Thymus (tissue), 11 donors: ENCODE measurements around the gene ANKHD1. TPM values are rescaled to one million over a fixed set of nuclear protein-coding genes. Genes with fewer than 3 reads are reported as not detected.
"Not testable (repeated sequence)": the region's sequence is repeated elsewhere in the genome, so short reads cannot be mapped to it uniquely, and the experiment has no call there.

Source experiments
- DNase-seq, 9 donors: peaks; one replicate each; pipeline ENCODE4 v3.0.0-alpha.2; 2013; ENCODE audit warnings: low spot score in 9 of 9, low read depth in 6 of 9, missing footprints in 1 of 9
- H3K27ac ChIP-seq, 2 donors: one replicate each; pipeline ENCODE4 v1.5.1; 2013; ENCODE audit warnings: control low read depth in 1 of 2, low read depth in 1 of 2, low read length in 1 of 2, mild to moderate bottlenecking in 1 of 2, moderate library complexity in 1 of 2
- H3K27me3 ChIP-seq, 2 donors: one replicate each; pipeline ENCODE4 v1.5.1; 2013; ENCODE audit warnings: low read length in 1 of 2; ENCODE audit not compliant: control insufficient read depth in 2 of 2, insufficient read depth in 1 of 2
- H3K36me3 ChIP-seq, 2 donors: one replicate each; pipeline ENCODE4 v1.5.1; 2013; ENCODE audit warnings: low read length in 1 of 2, mild to moderate bottlenecking in 1 of 2, moderate library complexity in 1 of 2; ENCODE audit not compliant: control insufficient read depth in 2 of 2, insufficient read depth in 2 of 2
- H3K4me1 ChIP-seq, 2 donors: one replicate each; pipeline ENCODE4 v1.5.1; 2013; ENCODE audit warnings: low read length in 2 of 2; ENCODE audit not compliant: control insufficient read depth in 2 of 2, insufficient read depth in 2 of 2
- H3K4me3 ChIP-seq, 2 donors: one replicate each; pipeline ENCODE4 v1.5.1; 2013; ENCODE audit warnings: low read length in 2 of 2, control low read depth in 1 of 2, mild to moderate bottlenecking in 1 of 2
- H3K9me3 ChIP-seq, 2 donors: one replicate each; pipeline ENCODE4 v1.5.1; 2013; ENCODE audit warnings: low read length in 1 of 2, mild to moderate bottlenecking in 1 of 2; ENCODE audit not compliant: control insufficient read depth in 2 of 2, insufficient read depth in 1 of 2
- WGBS: extraction: QIAGEN DNeasy Blood & Tissue Kit; methylation state at CpG from one replicate; pipeline ENCODE4 v1.1.7; 2013; 5-methylcytosine and 5-hydroxymethylcytosine counted together
- polyA plus RNA-seq: library from polyadenylated mRNA; stranded (reverse); fragments of 200-250 nt; gene quantifications from one replicate; pipeline ENCODE4 v1.2.3, GENCODE V29; 2013
- total RNA-seq: library from RNA; stranded (reverse); fragments of 120-200 nt; gene quantifications from one replicate; pipeline ENCODE4 v1.2.4, GENCODE V29; 2013
- donor health status: healthy.

Gene ANKHD1
- total and polyA plus RNA-seq, 2 donors = 37.4 to 60.1 TPM

DNA sequence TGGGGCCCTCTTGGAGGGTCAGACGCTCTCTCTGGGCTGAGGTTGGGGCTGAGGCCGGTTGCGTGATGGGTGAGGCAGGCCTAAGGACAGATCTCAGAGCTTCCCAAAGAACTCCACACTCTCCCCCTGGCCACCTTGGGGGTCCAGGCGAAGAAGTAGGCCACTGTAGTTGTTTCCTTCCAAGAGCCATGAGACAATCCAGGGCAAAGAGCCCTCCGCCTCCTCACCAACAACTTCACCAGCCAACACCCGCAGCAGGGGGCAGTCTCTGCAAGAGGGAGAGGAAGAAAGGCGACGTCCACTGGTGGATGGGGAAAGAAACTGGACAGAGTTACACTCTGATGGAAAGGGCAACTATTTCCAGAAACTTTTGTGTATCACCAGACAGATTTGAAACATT lies 173.7 kb downstream of the ANKHD1 start:
- Histone ChIP-seq H3K36me3 (peaks cover 4 to 5% of the 10 kb centered on the region in 2 donors), H3K9me3 (no peaks in the 10 kb centered on the region), H3K27ac (no peak overlapping the region), H3K27me3 (peaks cover 0 to 2% of the 10 kb centered on the region in 2 donors), H3K4me1 (no peaks in the 10 kb centered on the region), H3K4me3 (no peak overlapping the region)
- 93% methylated on average over 8 of the region's 8 CpGs for WGBS
- DNase-seq = no peak

DNA sequence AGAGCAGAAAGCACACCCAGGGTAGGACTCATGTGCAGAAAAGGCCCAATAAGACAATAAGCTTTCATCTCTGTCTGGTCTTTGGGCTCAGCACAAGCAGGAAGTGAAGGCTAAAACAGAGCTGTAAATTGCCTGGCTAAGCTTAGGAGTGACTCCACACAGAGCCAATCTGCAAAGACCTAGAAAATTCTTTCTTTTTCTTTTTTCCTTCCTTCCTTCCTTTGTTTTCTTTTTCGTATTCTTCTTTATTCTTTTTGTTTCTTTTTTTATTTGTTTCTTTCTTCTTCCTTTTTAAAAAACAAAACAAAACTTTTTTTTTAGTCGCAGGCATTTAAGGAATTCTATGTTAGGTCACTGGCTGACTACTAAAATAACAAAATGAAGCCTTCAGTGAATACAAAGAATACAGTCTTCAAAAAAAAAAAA lies 175.2 kb downstream of the ANKHD1 start:
- Histone ChIP-seq H3K4me3 (no peak overlapping the region), H3K4me1 (no peaks in the 10 kb centered on the region), H3K27ac (peak overlapping the region in 1 of 2 donors; percentile 32), H3K9me3 (no peaks in the 10 kb centered on the region), H3K27me3 (peaks cover 0 to 2% of the 10 kb centered on the region in 2 donors), H3K36me3 (no peaks in the 10 kb centered on the region)
- peak in 1 of 9 donors; percentile 29 for DNase-seq
- WGBS = 83% methylated on average over 2 of the region's 2 CpGs

DNA sequence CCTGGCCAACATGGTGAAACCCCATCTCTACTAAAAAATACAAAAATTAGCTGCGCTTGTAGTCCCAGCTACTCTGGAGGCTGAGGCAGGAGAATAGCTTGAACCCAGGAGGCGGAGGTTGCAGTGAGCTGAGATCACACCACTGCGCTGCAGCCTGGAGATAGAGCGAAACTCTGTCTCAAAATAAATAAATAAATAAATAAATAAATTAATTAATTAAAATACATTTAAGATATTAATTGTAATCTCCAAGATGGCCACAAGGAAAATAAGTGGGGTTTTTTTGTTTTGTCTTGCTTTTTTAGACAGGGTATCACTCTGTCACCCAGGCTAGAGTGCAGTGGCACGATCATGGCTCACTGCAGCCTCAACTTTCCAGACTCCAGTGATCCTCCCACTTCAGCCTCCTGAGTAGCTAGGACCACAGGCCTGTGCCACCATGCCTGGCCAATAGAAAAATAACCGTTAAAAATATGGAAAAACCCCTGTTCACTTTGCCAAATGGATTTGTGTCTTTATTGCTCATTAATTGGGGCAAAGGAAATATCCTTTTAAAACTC lies 177.6 kb downstream of the ANKHD1 start:
- WGBS = 94% methylated on average over 6 of the region's 6 CpGs

DNA sequence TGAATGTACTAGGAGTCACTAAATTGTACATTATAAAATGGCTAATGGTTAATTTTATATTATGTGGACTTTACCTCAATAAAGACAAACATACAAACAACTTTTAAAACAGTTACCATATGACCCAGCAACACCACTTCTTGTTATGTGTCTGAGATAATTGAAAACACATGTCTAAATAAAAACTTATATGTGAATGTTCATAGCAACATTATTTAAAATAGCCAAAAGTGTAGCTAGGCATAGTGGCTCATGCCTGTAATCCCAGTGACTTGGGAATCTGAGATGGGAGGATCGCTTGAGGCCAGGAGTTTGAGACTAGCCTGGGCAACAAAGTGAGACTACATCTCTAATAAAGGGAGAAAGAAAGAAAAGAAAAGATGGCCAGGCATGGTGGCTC lies 185.9 kb downstream of the ANKHD1 start:
- Histone ChIP-seq H3K9me3 (no peaks in the 10 kb centered on the region), H3K36me3 (no peaks in the 10 kb centered on the region), H3K27me3 (peaks cover 0 to 5% of the 10 kb centered on the region in 2 donors), H3K4me3 (no peak overlapping the region), H3K4me1 (no peaks in the 10 kb centered on the region), H3K27ac (no peak overlapping the region)
- WGBS = 97% methylated on average over 1 of the region's 1 CpG
- no peak for DNase-seq

More for the DNA sequence above, 177.6 kb downstream of the ANKHD1 start:
- H3K27me3 ChIP-seq, H3K27ac ChIP-seq, DNase-seq, H3K4me1 ChIP-seq, H3K36me3 ChIP-seq, H3K4me3 ChIP-seq, H3K9me3 ChIP-seq: not testable (repeated sequence)

DNA sequence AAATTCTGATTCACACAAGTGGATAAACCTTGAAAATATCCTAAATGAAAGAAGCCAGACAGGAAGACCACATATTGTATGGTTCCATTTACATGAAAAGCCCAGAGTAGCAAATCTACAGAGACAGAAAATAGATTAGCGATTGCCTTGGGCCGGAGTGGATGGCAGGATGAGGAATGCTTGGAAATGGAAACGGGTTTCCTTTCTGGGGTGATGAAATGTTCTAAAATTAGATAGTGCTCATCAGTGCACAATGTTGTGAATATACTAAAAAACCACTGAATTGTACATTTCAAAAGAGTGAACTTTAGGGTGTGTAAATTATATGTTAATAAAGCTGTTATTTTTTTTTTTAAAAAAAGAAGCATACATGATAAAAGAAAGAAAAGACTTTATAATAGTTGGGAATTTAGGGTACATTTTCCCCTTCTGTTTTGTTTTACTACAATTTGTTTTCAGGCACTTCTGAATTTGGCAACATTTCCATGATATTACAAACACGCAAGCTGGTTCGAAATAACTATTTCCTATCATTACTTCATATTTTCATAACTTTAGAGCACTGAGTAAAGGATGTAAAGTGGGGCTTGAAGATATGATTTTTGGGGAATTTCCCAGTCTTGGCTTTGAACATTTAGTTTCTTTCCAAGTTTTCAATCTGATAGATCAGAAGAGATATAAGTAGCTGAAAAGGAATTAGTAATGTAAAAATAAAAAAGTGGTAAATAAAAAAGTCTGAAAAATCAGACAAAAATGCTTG lies 186.9 kb downstream of the ANKHD1 start:
- no peaks in the 10 kb centered on the region for H3K4me1 ChIP-seq
- H3K27me3 ChIP-seq = peaks cover 0 to 3% of the 10 kb centered on the region in 2 donors
- 97% methylated on average over 5 of the region's 5 CpGs for WGBS
- H3K4me3 ChIP-seq = no peak overlapping the region
- DNase-seq = no peak
- H3K36me3 ChIP-seq = no peaks in the 10 kb centered on the region
- no peaks in the 10 kb centered on the region for H3K9me3 ChIP-seq
- H3K27ac ChIP-seq = no peak overlapping the region

Other genes with a start within 250 kb of the ANKHD1 start
- gene CYSTM1, start 226.6 kb upstream of the ANKHD1 start, total RNA-seq = 23.1 TPM
- 44.7 TPM for gene CYSTM1, start 226.6 kb upstream of the ANKHD1 start, polyA plus RNA-seq
- gene PFDN1, start 98.7 kb upstream of the ANKHD1 start, total RNA-seq = 48.4 TPM
- 80.7 TPM for gene PFDN1, start 98.7 kb upstream of the ANKHD1 start, polyA plus RNA-seq
- 1.7 TPM for gene HBEGF, start 55.2 kb upstream of the ANKHD1 start, total RNA-seq
- gene HBEGF, start 55.2 kb upstream of the ANKHD1 start, polyA plus RNA-seq = 4.2 TPM
- gene SLC4A9, start 41.6 kb upstream of the ANKHD1 start, total RNA-seq = not detected
- 0.07 TPM for gene SLC4A9, start 41.6 kb upstream of the ANKHD1 start, polyA plus RNA-seq
- 4.5 TPM for gene EIF4EBP3, start 145.8 kb downstream of the ANKHD1 start, total RNA-seq
- 48.7 TPM for gene EIF4EBP3, start 145.8 kb downstream of the ANKHD1 start, polyA plus RNA-seq
- gene SRA1, start 155.6 kb downstream of the ANKHD1 start, total RNA-seq = 29.7 TPM
- gene SRA1, start 155.6 kb downstream of the ANKHD1 start, polyA plus RNA-seq = 46.3 TPM
- 9.3 TPM for gene APBB3, start 162.8 kb downstream of the ANKHD1 start, total RNA-seq
- 51.2 TPM for gene APBB3, start 162.8 kb downstream of the ANKHD1 start, polyA plus RNA-seq
- gene SLC35A4, start 163.0 kb downstream of the ANKHD1 start, total RNA-seq = 10.1 TPM
- gene SLC35A4, start 163.0 kb downstream of the ANKHD1 start, polyA plus RNA-seq = 28.0 TPM
- gene CD14, start 231.3 kb downstream of the ANKHD1 start, total RNA-seq = 23.7 TPM
- gene CD14, start 231.3 kb downstream of the ANKHD1 start, polyA plus RNA-seq = 48.6 TPM
- 10.5 TPM for gene TMCO6, start 237.6 kb downstream of the ANKHD1 start, total RNA-seq
- 18.4 TPM for gene TMCO6, start 237.6 kb downstream of the ANKHD1 start, polyA plus RNA-seq
- gene NDUFA2, start 245.8 kb downstream of the ANKHD1 start, total RNA-seq = 89.7 TPM
- gene NDUFA2, start 245.8 kb downstream of the ANKHD1 start, polyA plus RNA-seq = 193 TPM
- 139 TPM for gene IK, start 246.0 kb downstream of the ANKHD1 start, total RNA-seq
- 94.2 TPM for gene IK, start 246.0 kb downstream of the ANKHD1 start, polyA plus RNA-seq